Esophagus mucosa (tissue), 1 donor: Measurements from ENCODE around the gene TRAPPC12. TPM values are rescaled to one million over a fixed set of nuclear protein-coding genes. Genes with fewer than 3 reads are reported as not detected.
"Not testable (repeated sequence)": the region's sequence is repeated elsewhere in the genome, so short reads cannot be mapped to it uniquely, and the experiment has no call there.

ENCODE experiments used
- ATAC-seq: fragments of 200-7000 bp; cut with Tn5 transposase; one replicate; pipeline ENCODE4 v1.9.1; 2020
- total RNA-seq: library from RNA; stranded (reverse); gene quantifications from one replicate; pipeline ENCODE4 v1.2.4, GENCODE V29; 2023
- donor health status: DM: yes; HTN: yes; CAD: no.

Gene TRAPPC12
- total RNA-seq, 1 donor from 2014 or later, result 61.7 TPM

DNA sequence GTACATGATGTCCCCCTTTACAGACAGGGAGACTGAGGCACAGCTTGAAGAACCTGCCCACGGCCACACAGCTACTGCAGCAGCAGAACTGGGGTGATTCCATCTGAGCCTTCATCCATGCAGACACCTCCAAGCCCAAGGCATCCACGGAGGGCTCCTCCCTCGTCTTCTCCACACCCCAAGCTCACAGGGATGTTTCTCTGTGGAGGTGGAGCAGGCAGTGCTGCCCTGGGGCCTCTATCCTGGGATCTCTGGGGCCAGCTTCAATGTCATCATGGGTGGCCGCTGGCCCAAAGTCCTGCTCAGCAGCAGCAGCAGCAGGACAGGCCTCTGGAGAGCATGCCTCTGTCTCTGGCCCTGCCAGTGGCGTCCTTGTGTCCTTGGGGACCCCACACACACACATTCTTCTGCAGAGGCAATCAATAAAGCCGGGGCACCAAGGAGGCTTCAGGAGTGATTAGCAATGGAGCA, 108.6 kb downstream of the TRAPPC12 start:
- ATAC-seq, result no peak

DNA sequence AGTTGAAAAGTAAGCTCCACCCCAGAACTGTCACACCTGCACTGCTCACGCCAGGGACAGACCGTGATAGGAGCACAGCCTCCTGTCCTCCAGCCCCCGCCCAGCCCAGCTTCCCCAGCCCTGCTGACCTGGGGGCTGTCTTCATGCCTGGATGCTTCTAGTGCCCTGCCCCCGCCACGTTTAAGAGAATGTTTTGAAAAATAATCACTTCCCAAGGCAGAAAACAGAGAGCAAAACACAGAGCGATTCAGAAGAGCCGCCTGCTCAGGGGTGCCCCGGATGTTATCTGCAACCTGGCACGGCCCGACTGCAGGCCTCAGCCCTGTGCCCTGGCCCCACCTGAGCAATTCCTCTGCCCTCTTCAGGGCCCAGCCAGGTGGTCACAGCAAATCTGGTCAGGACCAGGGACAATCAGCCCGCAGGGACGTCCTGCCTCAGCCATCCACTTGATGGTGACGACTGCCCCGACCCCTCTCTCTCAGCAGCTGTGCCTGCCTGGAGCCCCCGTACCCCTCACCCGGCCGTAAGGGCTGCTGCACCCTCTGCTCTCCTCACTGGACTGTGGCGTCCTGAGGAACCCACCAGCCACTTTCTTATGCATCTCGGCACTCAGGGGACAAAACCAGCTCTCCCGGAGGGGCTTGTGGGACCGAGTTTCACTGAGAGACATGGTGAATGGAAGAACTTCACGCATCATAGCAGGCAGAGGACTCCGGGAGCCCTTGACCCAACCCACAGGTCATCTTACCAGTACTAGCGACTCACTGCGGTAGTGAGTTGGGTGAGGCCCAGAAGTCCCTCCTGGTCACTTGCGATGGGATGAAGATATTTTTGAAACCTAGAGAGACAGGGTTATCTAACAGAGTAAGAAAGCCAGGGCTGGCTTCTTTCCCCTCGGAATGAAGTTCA, 109.6 kb downstream of the TRAPPC12 start:
- no peak for ATAC-seq

DNA sequence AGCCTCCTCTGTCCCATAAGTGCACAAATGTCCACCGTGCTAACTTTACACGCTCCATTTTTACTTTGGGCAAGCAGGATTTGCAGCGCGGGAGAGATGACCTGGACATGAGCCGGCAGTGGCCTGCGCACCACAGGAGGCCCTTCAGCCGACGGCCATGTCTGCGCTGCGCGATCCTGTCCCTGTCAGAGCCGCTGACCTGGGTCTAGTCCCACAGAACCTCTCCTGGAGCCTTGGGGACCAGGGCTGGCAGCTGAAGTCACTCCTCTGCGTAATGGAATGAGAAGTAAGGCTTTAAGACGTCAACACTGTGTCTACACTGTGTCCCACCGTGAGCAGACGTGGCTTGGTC, 110.2 kb downstream of the TRAPPC12 start:
- ATAC-seq, result no peak

DNA sequence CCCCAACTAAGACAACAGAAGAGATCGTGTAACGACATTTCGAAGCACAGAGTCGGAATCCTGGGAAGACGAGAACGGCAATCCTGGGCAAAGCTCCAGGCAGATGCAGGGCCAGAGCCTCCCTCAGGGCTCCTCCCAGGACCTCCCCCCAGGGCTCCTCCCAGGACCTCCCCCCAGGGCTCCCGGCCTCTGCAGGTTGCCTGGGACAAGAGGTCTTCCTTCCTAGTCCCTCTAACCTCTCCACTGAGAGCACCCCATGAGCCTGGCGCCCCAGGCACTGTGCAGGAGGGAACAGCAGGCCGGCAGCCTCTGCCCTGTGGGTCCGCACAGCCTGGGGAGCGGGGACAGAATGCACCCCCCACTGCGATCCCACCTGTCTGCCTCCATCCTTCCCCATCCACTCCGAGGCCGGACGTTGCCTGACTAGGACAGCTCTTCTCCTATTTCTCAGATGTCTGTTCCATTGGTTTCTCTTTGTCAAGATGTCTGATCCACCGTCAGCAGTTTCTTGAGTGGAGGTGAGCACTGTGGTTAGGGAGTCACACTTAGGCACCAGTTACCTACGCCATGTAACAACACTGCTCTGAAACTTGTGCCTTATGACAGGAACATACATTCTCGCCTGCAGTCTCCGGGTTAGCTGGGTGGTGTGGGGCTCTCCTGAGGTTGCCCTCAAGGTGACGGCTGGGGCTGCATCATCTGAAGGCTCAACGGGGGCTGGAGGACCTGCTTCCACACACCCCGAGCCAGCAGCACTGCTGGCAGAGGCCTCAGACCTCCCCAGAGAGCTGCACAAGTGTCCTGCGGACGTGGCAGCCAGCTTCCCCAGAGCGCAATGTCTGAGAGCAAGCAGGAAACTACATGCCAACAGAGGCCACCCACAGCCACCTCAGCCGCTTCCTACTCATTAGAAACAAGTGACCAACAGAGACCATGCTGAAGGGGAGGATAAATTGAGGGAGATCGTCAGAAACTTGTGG, 111.0 kb downstream of the TRAPPC12 start:
- ATAC-seq, result no peak

DNA sequence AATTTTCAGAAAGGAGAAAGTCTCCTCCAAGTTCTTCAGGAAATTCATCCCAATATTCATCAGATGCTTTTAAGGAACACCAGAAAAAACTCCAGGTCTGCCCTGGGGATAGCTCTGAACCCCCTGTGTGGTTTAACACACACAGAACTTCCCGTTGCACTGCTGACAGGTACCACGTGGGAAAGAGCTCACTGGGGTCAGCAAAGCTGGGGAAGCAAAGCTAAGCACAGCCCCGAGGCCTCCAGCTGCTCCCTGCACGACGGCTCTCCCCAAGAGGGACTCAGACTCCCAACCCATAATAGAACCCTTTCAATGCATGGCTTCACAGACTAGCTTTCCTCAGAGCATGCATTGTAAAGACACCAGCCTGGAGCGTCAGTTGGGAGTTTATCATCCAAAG, 111.8 kb downstream of the TRAPPC12 start:
- no peak for ATAC-seq

DNA sequence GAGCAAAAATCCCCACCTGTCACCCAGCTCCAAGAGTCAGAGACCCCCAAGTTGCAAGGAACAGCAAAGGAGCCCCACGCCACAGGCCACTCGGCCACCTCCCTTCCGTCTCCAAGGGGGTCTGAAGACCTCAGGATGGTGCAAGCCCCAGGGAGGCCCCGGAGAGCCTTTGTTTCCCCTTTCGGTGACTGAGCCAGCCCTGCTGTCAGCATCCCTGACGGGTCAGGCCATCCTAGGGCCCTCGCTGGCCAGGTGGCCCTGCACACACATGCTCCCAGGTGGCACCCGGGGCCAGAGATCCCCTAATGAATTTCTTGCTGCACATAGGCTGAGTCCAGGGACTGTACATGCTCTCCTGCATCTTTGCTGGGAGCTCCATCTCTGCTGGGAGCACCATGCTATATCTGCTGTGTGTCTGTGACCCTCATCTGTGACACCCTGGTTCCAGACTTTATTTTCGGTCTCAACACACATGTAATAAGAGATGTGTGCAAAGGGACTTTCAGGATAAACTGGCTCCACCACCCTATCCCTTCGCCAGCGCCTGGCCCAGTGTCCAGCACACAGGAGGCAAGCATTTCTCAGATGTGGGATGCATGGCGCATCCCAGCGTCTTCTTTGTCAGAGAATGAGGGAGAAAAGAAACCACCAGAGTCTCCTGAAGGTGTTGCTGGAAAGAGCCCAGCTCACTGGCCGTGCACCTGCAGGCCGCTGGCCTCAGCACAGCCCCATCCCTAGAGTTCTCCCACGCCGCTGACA, 112.4 kb downstream of the TRAPPC12 start:
- no peak for ATAC-seq

DNA sequence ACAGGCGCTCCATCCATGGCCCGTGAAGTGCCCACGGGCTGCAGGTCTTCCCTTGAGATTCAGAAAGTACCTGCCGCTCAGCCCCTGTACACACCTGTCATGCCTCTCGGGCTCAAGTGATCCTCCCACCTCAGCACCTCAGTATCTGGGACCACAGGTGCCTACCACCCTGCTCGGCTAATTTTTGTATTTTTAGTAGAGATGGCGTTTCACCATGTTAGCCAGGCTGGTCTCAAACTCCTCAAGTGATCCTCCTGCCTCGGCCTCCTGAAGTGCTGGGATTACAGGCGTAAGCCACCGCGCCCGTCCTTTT, 112.9 kb downstream of the TRAPPC12 start:
- ATAC-seq, result not testable (repeated sequence)

DNA sequence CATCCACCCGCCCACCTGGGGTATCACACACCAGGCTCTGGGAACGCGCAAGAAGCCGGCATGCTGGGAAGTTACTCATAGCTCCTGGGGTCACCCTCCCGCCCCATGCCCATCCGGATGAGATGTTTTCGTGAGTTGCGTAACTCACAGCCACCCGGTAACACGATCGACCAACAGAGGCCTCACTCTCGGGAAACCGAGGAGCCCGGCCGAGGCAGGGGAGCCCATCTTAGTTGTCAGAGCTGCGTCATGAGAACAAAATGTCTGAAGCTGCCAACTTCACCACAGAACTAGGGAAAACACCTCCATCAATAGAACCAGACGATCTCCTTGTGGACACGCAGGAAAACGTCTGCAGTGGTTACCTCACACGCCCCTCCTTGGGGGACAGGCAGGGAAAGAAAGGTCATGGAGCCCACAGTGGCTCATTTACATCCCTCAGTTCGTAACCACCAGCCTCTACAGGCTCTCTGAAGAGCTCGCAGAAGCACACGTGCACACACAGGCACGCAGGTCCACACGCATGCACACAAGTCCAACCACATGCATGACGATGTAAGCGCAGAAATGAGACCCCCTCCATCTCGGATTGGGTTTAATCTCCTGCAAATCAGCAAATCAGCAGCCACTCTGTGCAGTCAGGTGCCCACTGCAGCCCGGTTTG, 113.6 kb downstream of the TRAPPC12 start:
- ATAC-seq, result no peak

DNA sequence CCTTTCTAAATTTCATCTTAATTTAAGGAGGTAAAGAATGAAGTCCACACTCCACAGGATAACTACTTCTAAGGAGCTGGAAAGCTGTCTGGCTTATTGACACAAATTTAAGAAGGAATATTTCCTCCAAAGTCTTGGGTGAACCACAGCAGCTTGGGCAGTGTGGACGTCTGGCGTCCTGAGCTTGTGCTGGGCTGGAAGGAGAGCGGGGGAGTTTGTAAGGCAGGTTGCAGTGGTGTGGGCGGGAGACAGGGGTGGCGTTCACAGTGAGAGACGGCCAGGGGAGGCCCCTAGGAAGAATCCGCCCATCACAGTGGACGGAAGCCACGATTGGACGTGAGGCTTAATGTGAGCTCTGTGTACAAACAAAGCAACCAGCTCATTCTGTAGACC, 114.1 kb downstream of the TRAPPC12 start:
- no peak for ATAC-seq

DNA sequence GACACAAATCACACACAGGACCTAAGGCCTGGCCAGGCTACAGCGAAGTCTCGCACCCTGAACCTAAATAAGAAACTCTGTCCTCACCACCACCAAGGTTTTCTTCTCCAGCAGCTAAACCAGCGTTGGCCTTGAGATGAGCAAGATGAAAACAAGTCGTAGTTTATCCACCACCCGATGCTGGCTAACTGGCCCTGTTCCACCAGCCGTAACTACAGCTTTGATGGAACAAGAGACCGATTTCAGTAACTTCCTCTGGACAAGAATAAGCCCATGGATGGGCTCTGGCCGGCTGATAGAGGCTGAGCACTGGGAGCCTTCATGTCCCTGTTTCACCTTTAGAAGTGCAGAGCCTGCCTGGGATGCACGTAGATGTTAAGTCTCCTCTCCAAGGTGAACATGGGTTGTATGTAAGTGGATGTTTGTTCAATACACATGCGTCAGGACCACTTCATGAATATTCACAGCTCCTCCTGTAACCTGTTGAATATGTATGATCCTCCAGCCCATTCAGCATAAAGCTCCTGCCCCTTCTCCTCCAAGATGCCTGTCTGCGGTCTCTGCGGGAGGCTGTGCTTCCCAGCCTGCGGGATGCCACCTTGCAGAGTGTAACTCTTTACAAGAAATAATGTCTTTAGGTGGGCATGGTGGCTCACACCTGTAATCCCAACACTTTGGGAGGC, 115.6 kb downstream of the TRAPPC12 start:
- no peak for ATAC-seq

DNA sequence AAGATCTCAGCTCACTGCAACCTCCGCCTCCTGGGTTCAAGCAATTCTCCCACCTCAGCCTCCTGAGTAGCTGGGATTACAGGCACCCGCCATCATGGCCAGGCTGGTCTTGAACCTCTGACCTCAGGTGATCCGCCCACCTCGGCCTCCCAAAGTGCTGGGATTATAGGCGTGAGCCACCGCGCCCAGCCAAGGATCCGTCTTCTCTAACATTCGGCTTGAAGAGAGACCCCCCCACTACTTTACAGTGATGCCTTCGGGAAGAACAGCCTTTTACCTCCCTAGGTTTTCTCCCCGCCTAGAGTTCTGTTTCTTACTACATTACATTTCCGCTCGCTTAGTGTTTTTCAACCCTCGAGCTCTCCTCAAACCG, 117.2 kb downstream of the TRAPPC12 start:
- not testable (repeated sequence) for ATAC-seq

DNA sequence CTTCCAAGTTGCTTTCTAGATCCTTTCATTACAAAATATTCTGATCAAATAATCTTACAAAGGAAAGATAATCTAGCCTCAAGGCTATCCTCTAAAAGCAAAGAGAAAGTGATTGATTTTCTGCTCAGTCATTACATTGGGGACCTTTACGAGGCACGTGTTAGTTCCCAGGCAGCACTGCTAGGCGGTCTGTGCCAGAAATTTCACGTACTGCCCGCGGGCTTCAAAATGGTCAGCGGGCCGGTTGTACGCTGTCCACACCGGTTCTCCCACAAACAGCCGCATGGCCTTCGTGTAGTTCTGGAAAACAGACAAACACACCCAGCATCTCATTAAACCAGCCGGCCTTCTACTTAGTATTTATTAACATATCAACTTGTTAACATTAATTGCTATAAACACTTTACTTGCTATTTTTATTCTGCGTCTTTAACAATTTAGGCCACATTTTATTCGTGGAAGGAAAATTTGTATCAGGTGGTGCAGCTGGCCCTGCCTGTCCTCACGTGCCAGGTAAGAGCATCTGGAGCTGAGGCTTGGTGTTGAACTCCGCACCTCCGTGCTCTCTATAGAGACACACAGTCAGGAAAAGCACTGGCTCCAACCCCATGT, 119.4 kb downstream of the TRAPPC12 start:
- no peak for ATAC-seq

DNA sequence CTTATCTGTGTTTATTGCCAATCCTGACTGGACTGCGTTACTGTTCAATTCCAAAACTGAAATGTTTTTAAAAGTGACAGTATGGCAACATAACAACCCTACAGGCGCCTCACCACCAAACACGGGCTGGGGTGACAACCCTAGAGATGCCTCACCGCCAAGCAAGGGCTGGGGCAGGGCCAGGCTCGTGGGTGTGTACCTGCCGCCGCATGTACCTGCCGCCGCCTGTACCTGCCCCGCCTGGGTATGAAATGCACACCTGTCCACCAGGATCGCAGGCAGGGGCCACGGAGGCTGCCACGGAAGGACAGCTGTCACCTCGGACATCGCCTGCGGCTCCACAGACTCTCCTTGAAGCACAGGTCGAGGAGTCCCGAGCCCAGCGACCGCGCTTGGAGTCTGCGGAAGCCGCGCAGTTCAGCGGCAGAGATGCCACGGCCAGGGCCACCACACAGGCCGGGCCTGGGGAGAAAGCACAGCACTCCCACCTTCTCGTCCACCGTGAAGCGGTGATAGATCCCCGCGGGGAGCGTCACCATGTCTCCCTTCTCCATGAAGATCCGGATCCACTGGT, 120.9 kb downstream of the TRAPPC12 start:
- ATAC-seq, result peak; percentile 29

DNA sequence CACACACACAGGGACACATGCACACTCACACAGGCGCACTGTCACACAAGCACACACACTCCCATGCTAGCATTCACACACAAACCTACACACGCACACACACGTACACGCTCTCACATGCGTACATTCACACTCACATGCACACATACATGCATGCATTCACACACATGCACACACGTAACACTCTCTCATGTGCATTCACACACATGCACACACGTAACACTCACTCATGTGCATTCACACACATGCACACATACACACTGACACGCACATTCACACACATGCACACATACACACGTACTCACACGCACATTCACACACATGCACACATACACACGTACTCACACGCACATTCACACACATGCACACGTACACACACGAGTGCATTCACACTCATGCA, 123.6 kb downstream of the TRAPPC12 start:
- no peak for ATAC-seq

DNA sequence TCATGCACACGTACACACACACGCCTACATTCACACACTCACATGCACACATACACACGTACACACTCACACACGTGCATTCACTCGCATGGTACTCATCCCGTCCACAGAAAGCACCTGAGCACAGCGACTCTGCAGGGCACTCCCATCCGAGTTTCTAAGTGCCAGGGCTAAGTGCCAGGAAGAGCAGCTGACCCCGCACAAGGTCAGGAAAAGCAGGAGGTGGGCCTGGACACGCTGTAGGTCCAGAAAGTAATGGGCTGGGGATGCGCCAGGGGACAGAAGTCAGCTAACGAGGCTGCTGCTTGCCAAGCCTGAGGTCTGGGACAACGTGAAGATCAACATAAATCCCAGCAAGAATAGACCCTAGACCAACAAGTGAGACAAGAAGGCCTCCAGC, 124.0 kb downstream of the TRAPPC12 start:
- ATAC-seq, result no peak

DNA sequence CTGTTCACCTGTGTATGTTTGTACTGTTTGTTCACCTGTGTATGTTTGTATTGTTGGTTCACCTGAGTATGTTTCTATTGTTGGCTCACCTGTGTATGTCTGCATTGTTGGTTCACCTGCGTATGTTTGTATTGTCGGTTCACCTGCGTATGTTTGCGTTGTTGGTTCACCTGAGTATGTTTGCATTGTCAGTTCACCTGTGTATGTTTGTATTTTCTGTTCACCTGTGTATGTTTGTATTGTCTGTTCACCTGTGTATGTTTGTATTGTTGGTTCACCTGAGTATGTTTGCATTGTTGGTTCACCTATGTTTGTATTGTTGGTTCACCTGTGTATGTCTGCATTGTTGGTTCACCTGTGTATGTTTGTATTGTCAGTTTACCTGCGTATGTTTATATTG, 125.2 kb downstream of the TRAPPC12 start:
- no peak for ATAC-seq

DNA sequence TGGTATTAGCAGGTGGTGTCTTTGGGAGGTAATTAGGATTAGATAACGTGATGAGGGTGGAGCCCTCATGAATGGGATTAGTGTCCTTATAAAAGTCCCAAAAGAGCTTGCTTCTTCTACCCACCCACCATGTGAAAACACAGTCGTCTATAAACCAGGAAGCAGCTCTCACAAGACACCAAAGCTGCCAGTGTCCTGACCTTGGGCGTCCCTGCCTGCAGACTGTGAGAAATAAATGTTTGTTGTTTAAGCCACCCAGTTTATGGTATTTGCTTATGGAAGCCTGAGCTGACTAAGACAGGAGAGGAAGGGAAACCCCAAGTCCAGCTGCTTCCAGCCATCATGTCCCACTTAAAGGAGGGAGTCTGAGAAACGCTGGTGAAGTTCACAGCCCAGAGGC, 126.3 kb downstream of the TRAPPC12 start:
- ATAC-seq, result no peak

DNA sequence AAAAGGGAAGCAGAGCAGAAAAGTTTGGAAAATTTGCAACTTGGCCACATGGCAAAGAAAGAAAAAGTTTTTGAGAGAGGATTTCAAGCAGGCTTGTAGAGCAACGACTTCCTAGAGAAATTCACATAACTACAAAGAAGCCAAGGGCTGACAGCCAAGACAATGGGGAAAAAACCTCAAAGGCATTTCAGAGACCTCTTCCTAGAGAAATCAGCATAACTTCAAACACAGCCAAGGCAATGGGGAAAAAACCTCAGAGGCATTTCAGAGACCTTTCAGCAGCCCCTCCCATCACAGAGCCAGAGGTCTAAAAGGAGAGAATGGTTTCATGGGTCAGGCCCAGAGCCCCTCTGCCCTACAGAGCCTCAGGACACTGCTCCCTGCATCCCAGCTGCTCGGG, 132.6 kb downstream of the TRAPPC12 start:
- ATAC-seq, result no peak

DNA sequence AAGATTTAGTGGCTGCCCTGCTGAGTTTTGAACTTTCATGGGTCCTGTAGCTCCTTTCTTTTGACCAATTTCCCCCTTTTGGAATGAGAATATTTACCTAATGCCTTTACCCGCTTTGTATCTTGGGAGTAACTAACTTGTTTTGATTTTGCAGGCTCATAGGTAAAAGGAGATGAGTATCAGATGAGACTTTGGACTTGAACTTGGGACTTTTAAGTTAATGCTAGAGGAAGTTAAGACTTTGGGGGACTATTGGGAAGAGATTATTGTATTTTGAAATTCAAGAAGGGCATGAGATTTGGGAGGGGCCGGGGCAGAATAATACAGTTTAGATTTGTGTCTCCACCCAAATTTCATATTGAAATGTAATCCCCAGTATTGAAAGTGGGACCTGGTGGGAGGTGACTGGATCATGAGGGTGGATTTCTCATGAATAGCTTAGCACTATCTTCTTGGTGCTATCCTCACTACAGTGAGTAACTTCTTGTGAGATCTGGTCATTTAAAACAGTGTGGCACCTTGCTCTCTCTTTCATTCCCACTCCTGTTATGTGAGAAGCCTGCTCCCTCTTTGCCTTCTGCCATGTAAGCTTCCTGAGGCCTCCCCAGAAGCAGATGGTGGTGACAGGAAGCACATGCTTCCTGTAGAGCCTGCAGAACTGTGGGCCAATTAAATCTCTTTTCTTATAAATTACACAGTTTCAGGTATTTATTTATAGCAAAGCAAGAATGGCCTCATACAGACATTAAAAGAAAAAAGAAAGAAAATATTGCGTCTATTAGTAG, 133.7 kb downstream of the TRAPPC12 start:
- ATAC-seq, result no peak

DNA sequence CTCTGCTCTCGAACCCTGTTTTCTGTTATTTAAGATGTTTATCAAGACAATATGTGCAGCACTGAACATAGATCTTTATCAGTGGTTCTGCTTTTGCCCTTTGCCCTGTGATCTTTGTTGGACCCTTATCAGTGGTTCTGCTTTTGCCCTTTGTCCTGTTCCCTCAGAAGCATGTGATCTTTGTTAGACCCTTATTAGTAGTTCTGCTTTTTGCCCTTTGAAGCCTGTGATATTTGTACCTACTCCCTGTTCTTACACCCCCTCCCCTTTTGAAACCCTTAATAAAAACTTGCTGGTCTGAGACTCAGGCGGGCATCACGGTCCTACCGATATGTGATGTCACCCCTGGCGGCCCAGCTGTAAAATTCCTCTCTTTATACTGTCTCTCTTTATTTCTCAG, 135.9 kb downstream of the TRAPPC12 start:
- ATAC-seq, result not testable (repeated sequence)
